HTR-8/SVneo (cell line): ENCODE measurements around the gene CLEC1A.

ENCODE experiments used
- DNase-seq: peaks from one replicate; pipeline ENCODE4 v3.0.0; 2011; ENCODE audit warnings: low spot score, mixed read lengths; ENCODE audit not compliant: insufficient read length
- FAIRE-seq: peaks from 2 replicates; lab custom pipeline; 2011; peaks lifted over from hg19 to GRCh38; lab: Jason Lieb, UNC

The CLEC1A gene

DNA sequence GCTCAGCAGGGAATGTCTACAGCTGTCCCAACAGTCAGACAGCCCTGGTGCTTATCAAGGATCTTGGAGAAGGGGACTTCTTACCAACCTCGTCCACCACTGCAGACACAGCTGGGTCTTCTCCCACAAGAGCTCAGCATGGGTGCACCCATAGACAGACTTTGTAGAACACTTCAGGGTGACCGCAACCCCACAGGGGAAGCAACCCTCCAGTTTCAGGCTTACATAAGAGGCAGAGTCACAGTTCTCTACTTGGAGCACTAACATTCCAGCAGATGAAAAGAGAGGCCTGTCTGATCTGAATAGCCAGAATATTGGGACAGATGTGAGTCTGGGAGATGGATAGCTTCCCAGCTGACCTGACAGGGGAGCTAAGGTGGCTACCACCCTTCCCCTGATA is 3.5 kb upstream of the CLEC1A start:
- FAIRE-seq (no peak), DNase-seq (no peak)

DNA sequence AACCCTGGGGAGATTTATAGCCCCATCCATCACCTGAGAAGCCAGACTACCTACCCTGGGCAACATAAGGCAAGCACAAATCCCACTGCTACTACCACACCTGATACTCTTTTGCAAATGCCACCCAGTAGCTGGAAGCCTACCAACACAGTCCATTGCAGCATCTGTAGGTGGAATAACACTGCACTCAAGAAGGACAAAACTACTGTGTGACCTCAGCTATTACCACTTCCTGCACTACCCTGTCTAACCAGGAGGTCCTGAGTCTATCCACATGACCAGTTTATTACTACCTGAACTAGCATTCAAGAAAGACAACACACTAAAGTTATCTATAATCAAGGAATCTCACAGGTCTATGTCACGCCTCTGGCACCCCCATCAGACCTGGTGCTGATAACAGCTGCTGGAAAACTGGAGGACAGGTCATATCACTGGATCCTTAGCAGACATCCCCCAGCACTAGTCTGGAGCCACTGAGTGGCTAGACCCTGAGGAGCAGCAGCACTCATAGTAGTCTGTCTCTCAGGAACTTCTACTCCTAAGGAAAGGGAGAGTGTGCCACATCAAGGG is 2.9 kb upstream of the CLEC1A start:
- DNase-seq (no peak), FAIRE-seq (no peak)

DNA sequence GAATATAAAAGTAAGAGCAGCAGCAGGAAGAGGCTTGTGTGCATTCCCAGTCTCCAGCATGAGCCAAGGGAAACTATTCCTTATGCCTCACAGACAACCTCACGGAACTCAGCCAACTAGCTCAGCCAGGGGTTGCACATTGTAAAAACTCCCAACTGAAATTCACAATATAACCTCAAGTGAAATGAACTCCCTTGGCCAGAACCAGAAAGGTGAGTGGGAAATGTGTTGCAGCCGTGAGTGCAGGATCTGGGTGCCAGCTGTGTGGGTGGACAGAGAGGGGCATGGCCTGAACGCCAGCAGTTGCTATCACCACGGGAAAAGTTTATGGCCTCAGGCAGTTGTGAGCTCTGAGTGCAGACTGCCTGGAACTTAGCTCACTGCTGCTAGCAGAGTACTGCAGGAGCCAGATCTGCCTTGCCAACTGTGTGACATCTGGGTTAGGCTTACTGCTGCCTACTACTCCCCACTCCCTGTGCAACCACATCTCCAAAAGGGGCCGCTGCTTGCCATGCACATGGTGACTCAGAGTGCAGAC is 2.3 kb upstream of the CLEC1A start:
- FAIRE-seq = peak; percentile 44
- DNase-seq = peak; percentile 5

DNA sequence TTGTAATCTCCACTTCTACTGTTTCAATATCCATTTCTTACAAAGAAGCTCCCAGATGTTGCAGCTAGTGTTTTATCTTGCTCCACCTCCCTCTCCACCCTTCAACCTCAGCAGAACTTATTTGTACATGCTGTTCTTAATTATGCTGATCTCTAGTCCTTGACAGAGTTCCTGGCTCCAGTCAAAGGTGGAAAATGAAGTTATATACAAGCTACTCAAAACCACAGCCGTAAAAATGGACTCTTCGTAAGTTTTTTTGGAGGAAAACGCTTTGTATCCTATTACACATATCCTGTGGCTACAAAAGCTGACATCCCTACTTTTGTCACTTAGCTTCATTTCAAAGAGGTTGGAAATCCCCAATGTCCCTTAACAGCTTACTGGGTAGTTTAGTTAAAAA is 1.3 kb downstream of the CLEC1A start:
- no peak for FAIRE-seq

DNA sequence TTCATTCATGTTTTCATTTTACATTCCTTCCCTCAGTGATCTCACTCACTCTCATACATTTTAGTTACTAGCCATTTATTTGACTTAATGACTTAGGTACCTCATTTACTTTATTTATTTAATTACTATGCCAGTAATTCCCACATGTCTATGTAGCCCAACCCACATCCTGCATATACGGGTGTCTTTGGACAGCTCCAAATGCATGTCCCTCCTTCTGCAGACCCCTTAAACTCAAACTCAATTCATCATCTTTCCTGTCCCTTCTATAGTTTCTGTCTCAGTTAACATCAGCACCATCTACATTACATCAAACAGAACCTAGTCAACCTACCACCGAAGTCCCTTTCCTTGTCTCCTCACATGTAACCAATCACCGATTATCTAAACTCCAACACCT is 2.8 kb downstream of the CLEC1A start:
- no peak for DNase-seq
- no peak for FAIRE-seq

More for the DNA sequence above, 1.3 kb downstream of the CLEC1A start:
- DNase-seq = no peak

DNA sequence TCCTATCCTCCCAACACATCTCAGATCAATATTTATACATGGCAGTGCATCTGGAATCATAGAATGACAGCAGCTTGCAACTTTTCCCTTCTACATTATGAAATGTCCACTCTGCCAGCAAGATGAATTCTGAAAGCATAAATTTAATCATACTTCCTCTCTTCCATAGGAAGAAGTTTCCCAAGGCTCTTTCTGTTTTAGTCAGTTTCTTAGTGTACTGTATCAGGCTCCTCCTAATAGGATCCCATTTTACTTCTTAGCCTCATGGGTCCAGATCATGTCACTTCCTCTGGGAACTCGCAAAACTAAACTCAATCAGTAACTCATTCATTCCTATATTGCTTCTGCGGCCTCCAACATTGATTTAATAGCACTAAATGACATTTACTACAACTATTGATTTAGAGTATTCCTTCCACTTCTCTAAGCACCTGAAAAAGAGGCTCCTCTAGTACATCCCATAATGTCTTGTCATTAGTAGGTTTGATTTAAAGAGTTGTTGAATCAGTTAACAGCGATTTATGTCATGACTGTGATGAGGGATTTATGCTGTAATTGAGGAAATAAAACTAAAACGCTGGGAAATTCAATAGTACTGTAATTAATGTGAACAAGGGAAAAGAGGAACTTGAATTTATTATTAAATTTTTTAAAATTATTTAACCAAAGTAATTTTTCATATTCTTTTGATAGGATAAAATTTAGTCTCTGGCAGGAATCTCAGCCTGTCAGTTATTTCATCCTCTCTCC is 4.0 kb downstream of the CLEC1A start:
- DNase-seq (no peak), FAIRE-seq (no peak)

DNA sequence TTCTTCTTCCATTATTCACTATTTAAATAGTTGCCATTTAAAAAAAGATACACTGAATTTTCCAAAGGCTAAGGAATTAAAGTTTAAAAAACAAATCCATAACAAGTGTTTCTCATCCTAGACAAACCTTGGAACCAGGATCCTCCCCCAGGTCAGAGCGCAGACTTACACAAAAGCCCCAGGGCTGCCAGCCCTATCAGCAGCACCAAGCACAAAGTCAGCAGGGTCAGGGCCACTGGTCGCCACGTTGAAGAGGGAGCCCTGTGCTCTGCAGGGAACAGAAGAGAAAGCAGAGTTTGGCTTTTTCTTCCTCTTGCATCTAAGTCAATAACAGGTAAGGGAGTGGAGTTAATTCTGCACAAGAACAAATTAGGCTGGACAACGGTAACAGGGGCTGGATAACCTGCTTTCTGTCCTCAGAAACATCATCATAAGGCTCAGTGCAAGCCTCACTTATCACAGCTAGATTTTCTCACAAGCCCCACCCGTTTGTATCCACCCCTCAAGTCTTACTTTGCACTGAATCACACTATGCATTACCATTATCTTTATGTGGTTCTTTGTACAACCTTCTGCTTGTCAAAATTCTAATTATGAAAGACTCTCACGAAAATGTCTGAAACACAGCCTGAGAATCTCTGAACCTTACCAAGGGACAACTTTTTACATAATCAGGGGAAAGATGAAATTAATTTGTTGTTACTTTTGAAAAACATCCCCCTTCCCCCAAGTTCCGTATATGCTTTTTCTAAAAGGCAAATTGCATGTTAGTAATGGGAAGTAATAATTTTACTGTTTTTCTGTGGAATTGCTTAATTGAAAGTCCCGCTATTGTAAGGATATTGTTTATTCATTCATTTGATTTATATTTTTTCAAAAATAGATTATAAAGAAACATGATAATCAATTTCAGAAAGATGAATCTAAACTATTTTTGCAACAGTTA is 9.6 kb downstream of the CLEC1A start:
- DNase-seq (no peak), FAIRE-seq (no peak)

DNA sequence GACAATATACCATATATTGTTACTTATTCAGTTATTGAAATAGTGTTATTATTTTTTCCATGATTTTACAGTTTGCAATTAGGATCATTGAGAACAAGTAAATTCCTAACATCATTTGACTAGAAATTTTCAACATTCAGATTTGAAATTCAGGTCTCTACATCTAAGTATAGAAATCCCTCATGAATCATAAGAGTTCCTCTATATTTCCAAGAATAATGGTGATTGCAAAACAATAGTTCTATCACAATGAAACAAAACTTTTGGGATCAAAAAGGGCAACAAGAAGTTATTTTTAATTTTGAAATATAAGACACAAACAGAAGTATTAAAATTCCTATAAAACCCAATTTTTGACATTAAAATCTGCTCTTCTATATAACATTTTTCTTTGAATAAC is 10.8 kb downstream of the CLEC1A start:
- DNase-seq (no peak), FAIRE-seq (no peak)

DNA sequence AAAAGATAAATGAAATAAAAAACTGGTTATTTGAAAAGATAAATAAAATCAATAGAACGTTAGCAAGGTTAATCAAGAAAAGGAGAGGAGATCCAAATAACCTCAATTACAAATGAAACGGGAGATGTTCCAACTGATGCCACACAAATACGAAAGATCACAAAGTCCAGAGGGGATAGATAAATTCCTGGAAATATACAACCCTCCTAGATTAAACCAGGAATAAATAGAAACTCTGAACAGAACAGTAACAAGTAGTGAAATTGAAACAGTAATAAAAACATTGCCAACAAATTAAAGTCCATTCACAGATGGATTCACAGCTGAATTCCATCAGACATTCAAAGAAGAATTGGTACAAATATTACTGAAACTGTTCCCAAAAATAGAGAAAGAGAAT is 12.4 kb downstream of the CLEC1A start:
- FAIRE-seq (no peak), DNase-seq (no peak)

DNA sequence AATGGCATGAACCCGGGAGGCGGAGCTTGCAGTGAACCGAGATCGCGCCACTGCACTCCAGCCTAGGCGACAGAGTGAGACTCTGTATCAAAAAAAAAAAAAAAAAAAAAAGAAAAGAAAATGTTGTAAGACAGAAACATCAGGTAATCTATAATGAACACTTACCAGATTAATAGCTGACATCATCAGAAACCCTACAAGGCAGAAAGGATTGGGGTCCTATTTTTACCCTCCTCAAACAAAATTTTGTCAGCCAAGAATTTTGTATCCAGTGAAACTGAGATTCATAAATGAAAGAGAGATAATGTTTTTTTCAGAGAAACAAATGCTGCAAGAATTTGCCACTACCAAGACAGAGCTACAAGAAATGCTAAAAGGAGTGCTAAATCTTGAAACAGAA is 14.1 kb downstream of the CLEC1A start:
- DNase-seq (no peak), FAIRE-seq (no peak)

DNA sequence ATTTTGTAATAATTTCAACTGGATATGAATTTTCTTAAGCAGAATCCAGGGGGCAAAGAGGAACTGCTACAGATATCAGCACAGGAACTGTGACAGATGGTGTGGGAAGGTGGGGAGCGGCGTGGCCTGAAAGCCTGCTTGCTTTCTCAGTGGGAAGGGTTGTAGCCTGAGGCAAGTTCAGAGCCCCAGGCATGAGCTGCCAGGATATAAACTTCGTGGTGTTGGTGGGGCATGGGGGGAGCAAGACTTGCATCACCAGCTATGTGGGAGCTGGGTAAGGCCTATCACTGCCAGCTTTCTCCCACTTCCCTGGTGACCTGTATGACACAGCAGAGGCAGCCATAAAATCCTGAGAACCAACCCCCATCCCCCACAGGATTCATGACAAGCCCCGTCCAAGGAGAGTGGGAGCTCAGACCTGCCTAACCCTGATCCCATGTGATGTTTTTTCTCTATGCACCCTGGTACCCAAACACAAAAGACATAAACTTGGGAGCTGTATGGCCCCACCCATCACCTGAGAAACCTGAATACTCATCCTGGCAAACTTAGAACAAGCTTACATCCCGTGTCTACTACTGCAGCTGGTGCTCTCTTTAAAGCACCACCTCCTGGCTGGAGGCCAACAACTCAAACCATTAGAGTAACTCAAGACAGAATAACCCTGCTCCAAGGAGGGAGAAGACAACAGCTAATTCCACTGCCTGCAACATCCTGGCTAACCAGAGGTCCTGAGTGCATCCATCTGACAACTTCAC is 16.5 kb downstream of the CLEC1A start:
- no peak for FAIRE-seq

DNA sequence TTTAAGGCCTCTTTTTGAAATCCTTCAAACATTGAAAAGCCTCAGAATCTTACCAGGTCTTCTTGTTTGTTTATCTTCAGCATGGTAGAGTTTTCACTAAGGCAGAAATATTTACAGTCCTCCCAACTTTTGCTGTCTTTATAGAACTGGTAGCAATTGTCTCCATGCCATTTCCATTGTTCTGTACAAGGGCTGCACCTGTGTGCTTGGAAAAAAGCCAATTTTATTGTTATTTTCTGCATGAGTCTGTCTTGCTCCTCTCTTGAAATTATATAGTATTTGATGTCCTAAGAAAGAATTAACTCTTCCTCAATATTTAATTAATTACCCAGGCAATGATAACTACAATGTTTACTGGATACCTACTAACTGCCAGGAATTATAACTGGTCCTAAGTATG is 23.3 kb downstream of the CLEC1A start:
- FAIRE-seq (no peak), DNase-seq (no peak)

More for the DNA sequence above, 16.5 kb downstream of the CLEC1A start:
- no peak for DNase-seq

DNA sequence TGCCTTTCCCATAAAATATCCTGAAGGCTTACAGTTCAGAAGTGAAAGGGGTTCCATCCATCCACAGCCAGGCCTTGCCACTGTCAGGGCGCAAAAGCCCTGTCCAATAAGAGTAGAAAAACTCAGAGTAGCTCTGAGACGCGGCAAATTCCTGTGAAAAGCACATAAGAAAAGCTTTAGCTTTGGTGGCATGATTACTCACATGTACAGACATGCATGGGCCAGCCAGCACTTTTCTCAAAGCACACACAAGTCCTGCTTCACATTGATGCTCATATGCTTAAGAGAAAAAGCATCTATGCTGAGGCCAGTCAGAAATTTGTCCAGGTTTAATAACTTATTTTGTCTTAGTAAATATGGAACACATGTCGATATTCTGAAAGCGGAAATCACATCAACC is 25.5 kb downstream of the CLEC1A start:
- no peak for FAIRE-seq
- no peak for DNase-seq

DNA sequence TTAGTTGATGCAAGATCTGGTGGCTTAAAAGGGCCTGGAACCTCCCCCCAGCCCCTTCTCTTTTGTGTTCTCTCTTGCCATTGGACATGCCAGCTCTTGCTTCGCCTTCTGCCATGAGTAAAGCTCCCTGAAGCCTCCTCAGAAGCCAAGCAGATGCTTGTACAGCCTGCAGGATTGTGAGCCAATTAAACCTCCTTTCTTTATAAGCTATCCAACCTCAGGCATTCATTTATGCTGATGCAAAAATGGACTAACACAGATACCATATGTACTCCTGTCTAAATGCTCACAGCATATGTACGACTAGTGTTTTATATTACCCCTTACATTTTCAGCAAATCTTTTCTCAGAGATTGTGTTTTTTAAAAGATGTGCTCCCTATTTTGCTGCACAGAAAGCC is 26.7 kb downstream of the CLEC1A start:
- FAIRE-seq (no peak), DNase-seq (no peak)

DNA sequence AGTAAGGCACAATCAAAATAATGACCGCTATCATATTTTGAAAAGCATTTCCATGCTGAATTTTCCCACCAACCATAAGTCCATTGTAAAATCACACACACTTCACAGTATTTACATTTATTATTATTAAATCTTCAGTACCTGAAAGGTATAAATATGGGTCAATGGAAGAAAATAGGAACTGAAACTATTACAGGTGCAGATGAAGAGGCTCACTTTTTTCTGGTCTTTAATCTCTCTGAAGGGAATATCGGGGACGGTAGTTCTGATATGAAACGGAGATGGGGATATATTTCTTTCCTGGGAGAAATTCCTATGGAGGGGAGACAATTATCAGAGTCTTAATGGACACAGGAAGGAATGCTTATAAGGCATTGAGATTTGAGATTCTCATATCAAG is 28.4 kb downstream of the CLEC1A start:
- DNase-seq (no peak), FAIRE-seq (no peak)

DNA sequence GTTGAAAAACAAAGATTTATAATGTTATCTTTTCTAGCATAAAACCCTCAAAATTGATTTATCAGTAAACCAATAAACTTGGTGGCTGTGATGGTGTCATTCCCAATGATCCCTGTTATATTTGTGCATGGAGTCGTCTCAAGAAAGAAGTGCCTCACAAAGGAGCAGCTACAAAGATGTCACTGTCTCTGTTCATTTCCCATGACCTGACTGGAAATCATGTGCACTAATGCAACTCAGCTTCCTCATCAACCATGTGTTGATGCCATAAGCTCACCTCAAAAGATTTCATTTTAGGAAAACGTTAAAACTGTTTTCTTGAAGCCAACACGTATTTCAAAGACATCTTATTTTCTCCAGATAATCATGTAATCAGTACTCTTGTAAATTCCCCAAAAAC is 28.8 kb downstream of the CLEC1A start:
- no peak for FAIRE-seq

DNA sequence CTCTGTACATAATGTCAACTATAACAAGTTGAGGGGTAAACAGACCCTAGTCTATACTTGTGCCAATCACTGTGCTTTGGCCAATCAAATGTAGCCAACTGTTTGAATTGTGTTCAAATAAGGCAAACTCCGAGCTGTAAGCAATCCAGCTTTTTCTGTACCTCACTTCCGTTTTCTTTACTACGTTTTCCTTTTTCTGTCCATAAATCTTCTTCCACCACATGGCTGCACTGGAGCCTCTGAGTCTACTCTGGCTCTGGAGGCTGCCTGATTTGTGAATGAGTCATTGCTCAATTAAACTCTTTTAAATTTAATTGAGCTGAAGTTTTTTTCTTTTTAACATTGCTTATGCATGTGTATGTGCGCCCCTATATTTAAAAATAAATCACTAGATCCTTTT is 29.7 kb downstream of the CLEC1A start:
- FAIRE-seq = no peak
- no peak for DNase-seq

More for the DNA sequence above, 28.8 kb downstream of the CLEC1A start:
- no peak for DNase-seq

DNA sequence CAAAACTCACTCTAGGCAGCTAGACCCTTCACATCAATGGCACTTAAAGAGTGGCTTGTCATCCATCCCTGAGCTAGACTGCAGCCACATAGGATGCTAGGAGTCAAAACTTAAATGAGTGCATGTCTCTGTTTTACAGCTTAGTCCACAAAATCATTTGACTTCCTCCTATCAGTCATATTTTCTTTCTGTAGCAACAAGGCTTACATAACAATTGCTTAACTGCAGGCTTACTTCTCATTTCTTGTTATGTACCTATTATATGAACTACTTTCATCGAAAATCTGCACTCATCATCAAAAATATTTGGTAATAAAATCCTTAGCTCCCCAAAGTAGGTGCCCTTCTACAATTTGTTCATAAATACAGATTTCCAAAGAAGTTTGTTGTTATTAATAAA is 30.1 kb downstream of the CLEC1A start:
- DNase-seq (no peak), FAIRE-seq (no peak)

DNA sequence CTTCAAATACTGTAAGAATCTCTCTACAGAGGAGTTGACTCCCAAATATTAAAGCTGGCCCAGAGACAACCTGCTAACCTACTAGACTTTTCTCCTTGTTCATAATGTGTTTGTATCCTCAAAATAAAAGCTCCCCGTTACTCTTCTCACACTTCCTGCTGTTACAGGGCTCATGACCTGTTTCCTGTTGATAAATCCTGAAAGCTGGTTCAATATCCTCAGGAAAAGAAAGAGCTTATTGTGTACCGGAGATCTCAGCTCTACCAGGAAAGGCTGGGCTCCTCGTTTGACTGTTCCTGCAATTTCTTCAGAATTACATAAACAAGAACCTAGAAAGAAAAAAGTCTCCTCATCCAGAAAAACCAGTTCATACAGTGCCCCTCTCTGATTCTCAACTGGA is 30.8 kb downstream of the CLEC1A start:
- no peak for DNase-seq
- no peak for FAIRE-seq

DNA sequence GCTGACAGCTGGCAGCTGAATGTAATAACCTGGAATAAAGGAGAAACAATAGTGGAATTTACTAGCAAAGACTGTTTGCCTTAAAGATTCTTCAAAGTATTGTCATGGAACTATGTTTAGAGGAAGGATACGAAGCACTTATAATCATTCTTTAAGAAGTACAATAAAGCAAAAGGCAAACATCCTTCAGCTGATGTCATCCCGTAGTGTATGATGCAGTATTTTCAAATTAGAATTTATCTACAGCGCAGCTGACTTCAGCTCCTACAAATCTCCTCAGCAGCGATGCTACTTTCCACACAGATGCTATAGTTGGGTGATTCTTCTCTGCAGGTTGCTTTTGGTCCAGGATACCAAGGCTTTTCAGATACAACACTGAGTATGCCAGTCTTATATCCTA is 31.5 kb downstream of the CLEC1A start:
- DNase-seq (no peak), FAIRE-seq (no peak)
